ENCODE measurements around the gene AGPAT4. TPM values are rescaled to one million over a fixed set of nuclear protein-coding genes. Genes with fewer than 3 reads are reported as not detected.

The AGPAT4 gene
- total and polyA plus RNA-seq, 2 of the 13 experiments (the other 11 are each of a cell fraction or from before 2014, with no cell fraction given) = 0.07 to 0.13 TPM

- peaks cover 13% of the 10 kb centered on the region; the same call in 1 of the 2 replicates for H3K4me1 ChIP-seq (ENCODE audit: insufficient read depth, low read length)
- H3K36me3 ChIP-seq (replicated peaks in 1 of 2; ENCODE audit: control insufficient read depth in 1 of 2, insufficient read depth in 2 of 2, low read length in 2 of 2) = no peaks in the 10 kb centered on the region
- WGBS (ENCODE audit: low lambda C conversion rate) = 17% methylated on average over 2 of the region's 2 CpGs
- H2AFZ ChIP-seq (ENCODE audit: low read length) = no peak overlapping the region
- ChIA-PET CTCF (ENCODE audit: low intra/inter-chr PET ratio, low total read pairs) (no interaction called here), POLR2A (no interaction called here)
- H3K27me3 ChIP-seq (ENCODE audit: control insufficient read depth in 1 of 2, insufficient read depth in 2 of 2, low read length in 2 of 2) = no peaks in the 10 kb centered on the region
- H4K20me1 ChIP-seq (ENCODE audit: insufficient read depth, low read length) = no peaks in the 10 kb centered on the region
- no peaks in the 10 kb centered on the region for H3K79me2 ChIP-seq (ENCODE audit: insufficient read depth, low read length)
- H3K27ac ChIP-seq (ENCODE audit: extremely low read length, insufficient read depth, low read length) = no peak overlapping the region
- ATAC-seq (no peak), DNase-seq (ENCODE audit: low spot score) (no peak), FAIRE-seq (no peak)
- no peak for TF ChIP-seq MYPOP (CRISPR knock-in tag; IDR thresholded peaks at IDR 0.05)
- no peak for TF ChIP-seq ZNF850 (CRISPR knock-in tag; conservative IDR thresholded peaks at IDR 0.05)
- no peak overlapping the region for H3K4me3 ChIP-seq (replicated peaks in 1 of 3; ENCODE audit: insufficient read depth in 1 of 3, low read depth in 2 of 3, low read length in 3 of 3)
- H3K9me3 ChIP-seq (ENCODE audit: low read length) = no peaks in the 10 kb centered on the region; the same call in 1 of the 2 replicates
- BruUV-seq (replicated peaks) = no TSS peak
- intact Hi-C loops (cut with micrococcal nuclease; ENCODE audit: unreplicated experiment) (no loop called here), in situ Hi-C loops (cut with HindIII; ENCODE audit: extremely low pct_ligation_motif_present, low pct_unique_long_range_greater_than_20kb) (no loop called here)
- no peak overlapping the region for H3K9ac ChIP-seq (ENCODE audit: insufficient read depth, low read depth, low read length)
- H3K4me2 ChIP-seq (ENCODE audit: low read depth, low read length) = no peak overlapping the region
Observed at GRCh38 chr6:161319231-161319630, 45.4 kb upstream of the AGPAT4 start.

GRCh38 chr6:161318456-161318855, 44.6 kb upstream of the AGPAT4 start:
- CTCF ChIA-PET (ENCODE audit: low intra/inter-chr PET ratio, low total read pairs) = no interaction called here
- ATAC-seq = peak; percentile 86
- intact Hi-C loops (cut with micrococcal nuclease; ENCODE audit: unreplicated experiment) = no loop called here
- TF ChIP-seq PAX8 (CRISPR knock-in tag; IDR thresholded peaks at IDR 0.05; ENCODE audit: borderline replicate concordance) (no peak), HMG20A (CRISPR knock-in tag; IDR thresholded peaks at IDR 0.05; ENCODE audit: borderline replicate concordance) (0 out of 2 replicates have a peak, but pooled peaks have one; percentile 13), CEBPG (CRISPR knock-in tag; IDR thresholded peaks at IDR 0.05) (peak; percentile 89), ZNF331 (CRISPR knock-in tag; IDR thresholded peaks at IDR 0.05) (peak; percentile 57; the same call in 1 of the 2 replicates), CEBPB (IDR thresholded peaks at IDR 0.05; ENCODE audit: borderline replicate concordance, low read depth, low read length) (peak; percentile 67), GLI4 (CRISPR knock-in tag; IDR thresholded peaks at IDR 0.05; ENCODE audit: borderline replicate concordance) (no peak), ARID5B (CRISPR knock-in tag; IDR thresholded peaks at IDR 0.05) (0 out of 2 replicates have a peak, but pooled peaks have one; percentile 13), NFATC3 (CRISPR knock-in tag; IDR thresholded peaks at IDR 0.05) (no peak), GATAD2A (CRISPR knock-in tag; IDR thresholded peaks at IDR 0.05) (peak; percentile 35; the same call in 1 of the 2 replicates), SOX5 (CRISPR knock-in tag; IDR thresholded peaks at IDR 0.05; ENCODE audit: borderline replicate concordance) (peak; percentile 68), DRAP1 (CRISPR knock-in tag; IDR thresholded peaks at IDR 0.05) (no peak), SOX13 (IDR thresholded peaks at IDR 0.05) (no peak), SOX13 (CRISPR knock-in tag; conservative IDR thresholded peaks at IDR 0.05 in 1 of 2, IDR thresholded peaks at IDR 0.05 in 1 of 2) (peak in 1 of 2 experiments; percentile 71; a peak in 1 of 4 replicates)

More at GRCh38 chr6:161318456-161318855, 44.6 kb upstream of the AGPAT4 start:
- in situ Hi-C loops (cut with HindIII; ENCODE audit: extremely low pct_ligation_motif_present, low pct_unique_long_range_greater_than_20kb) = no loop called here
- Histone ChIP-seq H3K79me2 (ENCODE audit: insufficient read depth, low read length) (no peaks in the 10 kb centered on the region), H3K4me2 (ENCODE audit: low read depth, low read length) (peak overlapping the region; percentile 5; the same call in 1 of the 2 replicates), H2AFZ (ENCODE audit: low read length) (no peak overlapping the region), H3K4me1 (ENCODE audit: insufficient read depth, low read length) (peaks cover 13% of the 10 kb centered on the region; the same call in 1 of the 2 replicates), H3K27me3 (ENCODE audit: control insufficient read depth in 1 of 2, insufficient read depth in 2 of 2, low read length in 2 of 2) (no peaks in the 10 kb centered on the region), H3K9me3 (ENCODE audit: low read length) (no peaks in the 10 kb centered on the region; the same call in 1 of the 2 replicates), H4K20me1 (ENCODE audit: insufficient read depth, low read length) (no peaks in the 10 kb centered on the region), H3K27ac (ENCODE audit: extremely low read length, insufficient read depth, low read length) (no peak overlapping the region), H3K4me3 (replicated peaks in 1 of 3; ENCODE audit: insufficient read depth in 1 of 3, low read depth in 2 of 3, low read length in 3 of 3) (no peak overlapping the region), H3K9ac (ENCODE audit: insufficient read depth, low read depth, low read length) (no peak overlapping the region), H3K36me3 (replicated peaks in 1 of 2; ENCODE audit: control insufficient read depth in 1 of 2, insufficient read depth in 2 of 2, low read length in 2 of 2) (no peaks in the 10 kb centered on the region)
- BruUV-seq (replicated peaks) = no TSS peak
- POLR2A ChIA-PET = no interaction called here
- FAIRE-seq (no peak), DNase-seq (ENCODE audit: low spot score) (peak; percentile 30)
- 13% methylated on average over 6 of the region's 6 CpGs for WGBS (ENCODE audit: low lambda C conversion rate)

All from HepG2 (cell line).